Hippocampal formation (tissue), 2 donors: ENCODE measurements around the gene KRT40.

ENCODE experiments used
- DNase-seq, 2 donors: peaks; one replicate each; lab custom pipeline; 2025; lab: John Stamatoyannopoulos, UW

The KRT40 gene

DNA sequence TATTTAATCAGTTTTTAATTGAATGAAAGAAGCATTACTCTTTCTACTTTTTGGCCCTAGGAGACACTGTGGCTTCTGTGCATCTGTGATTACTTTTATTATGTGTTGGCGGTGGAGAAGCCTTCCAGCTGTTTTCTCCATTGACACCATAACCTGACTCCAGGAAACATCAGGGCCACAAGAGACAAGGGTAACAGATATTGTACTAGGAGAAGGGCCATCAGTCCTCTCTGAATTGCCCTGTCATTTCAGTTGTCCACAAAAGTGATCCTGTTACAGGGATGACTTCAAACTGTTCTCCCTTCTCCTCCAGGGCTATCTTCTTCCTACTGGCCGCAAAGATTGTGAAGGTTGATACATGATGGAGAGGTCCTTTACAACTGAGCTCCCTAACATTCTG is 32.0 kb downstream of the KRT40 start:
- no peak for DNase-seq

GRCh38 chr17:40951011-40951622 is 33.0 kb downstream of the KRT40 start:
- DNase-seq: no peak

DNA sequence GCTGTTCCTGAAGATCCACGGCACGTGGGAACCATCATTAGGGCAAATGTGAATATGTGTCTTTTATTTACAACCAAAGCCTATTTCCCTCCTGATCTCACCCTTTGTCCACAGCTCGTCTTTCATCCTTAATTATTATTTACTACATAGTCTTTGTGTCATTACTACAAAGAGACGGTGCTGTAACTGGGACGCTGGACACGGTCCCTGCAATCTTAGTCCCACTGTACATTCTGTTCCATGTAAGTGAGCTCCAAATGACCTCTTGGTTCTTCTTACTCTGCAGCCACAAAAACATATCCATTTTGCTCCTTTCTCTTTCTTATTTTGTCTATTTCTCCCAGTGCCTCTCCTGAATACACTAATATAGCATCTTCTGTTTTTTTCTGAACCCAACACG is 34.0 kb downstream of the KRT40 start:
- no peak for DNase-seq

DNA sequence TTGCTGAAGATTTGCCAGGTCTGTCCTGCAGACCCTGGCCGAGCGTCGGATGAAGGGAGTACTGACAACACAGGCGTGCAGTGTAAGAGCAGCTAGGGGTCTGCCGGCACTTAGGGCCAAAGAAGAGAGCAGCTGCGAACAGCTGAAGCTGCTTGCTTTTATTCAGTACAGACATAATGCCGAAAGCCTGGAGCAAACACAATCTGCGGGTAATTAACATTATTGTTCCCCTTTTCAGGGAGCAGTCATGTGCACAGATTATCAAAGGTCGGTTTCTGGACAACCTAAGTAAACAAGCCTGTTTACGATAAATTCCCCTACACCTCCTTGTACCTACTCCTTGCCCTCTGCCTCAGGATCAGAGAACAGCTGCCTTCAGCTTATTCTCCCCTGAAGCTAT is 34.7 kb downstream of the KRT40 start:
- no peak for DNase-seq

- no peak for DNase-seq
These were observed 36.2 kb downstream of the KRT40 start for GRCh38 chr17:40947929-40948328.

GRCh38 chr17:40945414-40945813 is 38.7 kb downstream of the KRT40 start:
- DNase-seq: no peak

DNA sequence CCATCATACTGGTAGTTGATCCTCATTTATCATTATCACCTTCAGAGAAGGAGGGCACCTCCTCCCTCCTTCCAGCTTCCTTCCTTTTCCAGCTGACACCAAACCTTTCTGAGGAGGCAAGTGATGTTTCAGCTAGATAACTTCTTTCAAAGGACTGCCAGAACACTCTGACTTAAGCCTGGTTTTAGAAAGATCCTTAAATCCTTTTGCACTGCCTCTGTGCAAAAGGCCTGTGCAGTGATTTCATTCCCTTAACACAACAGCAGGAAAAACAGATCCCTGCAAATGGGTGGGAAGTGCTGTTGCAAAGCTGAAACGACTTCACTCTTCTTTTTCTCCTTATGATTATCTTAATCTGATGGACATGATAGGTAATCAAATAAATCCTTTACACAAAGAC is 39.6 kb downstream of the KRT40 start:
- DNase-seq: no peak

GRCh38 chr17:40942553-40942952 is 41.6 kb downstream of the KRT40 start:
- DNase-seq: no peak

GRCh38 chr17:40940266-40940665 is 43.9 kb downstream of the KRT40 start:
- no peak for DNase-seq

GRCh38 chr17:40938981-40939380 is 45.1 kb downstream of the KRT40 start:
- no peak for DNase-seq

- DNase-seq: no peak
These were observed 46.7 kb downstream of the KRT40 start, which contains the start of gene KRT23 for GRCh38 chr17:40937384-40937819. KRT23 (minus strand) TSS chr17:40937646; CDS start chr17:40936603, 1,043 bp downstream.

DNA sequence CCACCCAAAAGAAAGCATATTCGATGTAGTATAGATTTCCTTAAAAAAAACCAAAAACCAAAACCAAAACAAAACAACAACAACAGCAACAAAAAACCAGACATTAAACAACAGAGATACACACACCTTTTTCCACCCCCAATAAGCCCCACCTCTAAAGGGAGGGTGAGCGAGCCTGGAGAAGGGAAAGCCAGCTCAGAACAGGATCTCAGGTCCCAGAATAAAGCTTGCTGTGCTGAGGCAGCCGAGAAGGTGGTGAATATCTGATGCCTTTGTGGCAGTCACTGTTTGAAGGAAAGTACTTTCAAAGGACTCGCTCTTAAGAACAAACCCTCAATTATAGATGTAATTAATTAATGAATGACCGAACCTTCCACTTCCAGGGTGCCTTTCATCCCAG is 47.1 kb downstream of the KRT40 start:
- no peak for DNase-seq

GRCh38 chr17:40936437-40936971 is 47.6 kb downstream of the KRT40 start:
- DNase-seq: no peak

- DNase-seq: no peak
These were observed 48.5 kb downstream of the KRT40 start for GRCh38 chr17:40935624-40936023.

GRCh38 chr17:40932608-40933007 is 51.5 kb downstream of the KRT40 start:
- no peak for DNase-seq

GRCh38 chr17:40931311-40931710 is 52.8 kb downstream of the KRT40 start:
- DNase-seq: no peak
